K562 (cell line): ENCODE results near the gene MRPL55. TPM values are rescaled to one million over a fixed set of nuclear protein-coding genes. Genes with fewer than 3 reads are reported as not detected.

ENCODE experiments used
- TCFL5 ChIP-seq: fragments of 250-450 bp; sonication (Bioruptor Pico); conservative IDR thresholded peaks from 2 replicates; pipeline ENCODE4 v1.6.1; 2021; ENCODE audit warnings: mild to moderate bottlenecking, moderate library complexity, matching md5 sums
- ZC3H4 ChIP-seq: sonication (generic); formaldehyde crosslinking; IDR thresholded peaks from 2 replicates; pipeline ENCODE4 v1.9.0; 2021; ENCODE audit warnings: missing genetic modification reagents, borderline replicate concordance
- polyA plus RNA-seq, 8 experiments: library from polyadenylated mRNA; depleted of rRNA in 4 of 8; stranded (reverse) in 5 of 8; unstranded in 3 of 8; fragments of >200 nt; fragmentation: Nextera tagmentation in 2 of 8; fragmentation: Illumina TruSeq in 1 of 8; extraction: Ambion mirVana in 2 of 8; extraction: Trizol in 1 of 8; gene quantifications; 2 replicates each; pipeline versions ENCODE4 v1.2.1 to v1.2.3, GENCODE V29; 2011 to 2014; ENCODE audit warnings: inconsistent platforms in 1 of 8, missing spikeins in 1 of 8
- total RNA-seq, 7 experiments: library from RNA; depleted of rRNA in 6 of 7; stranded (reverse); fragments of >200 nt in 6 of 7; fragmentation: Illumina TruSeq in 2 of 7; extraction: Trizol in 2 of 7; gene quantifications; 2 replicates each; pipeline versions ENCODE4 v1.2.1 to v1.2.3, GENCODE V29; 2011 to 2021; ENCODE audit warnings: low replicate concordance in 1 of 7
- TF ChIP-seq, protein P1 (sequence below): fragments of 450-650 bp; IDR thresholded peaks from 2 replicates; pipeline ENCODE4 v1.6.1; 2016; ENCODE audit warnings: mild to moderate bottlenecking, moderate library complexity
- TF ChIP-seq, protein P2 (sequence below): fragments of 250-450 bp; sonication (Bioruptor Pico); IDR thresholded peaks from 2 replicates; pipeline ENCODE4 v1.9.0; 2021; ENCODE audit warnings: mild to moderate bottlenecking, inconsistent platforms

MRPL55 gene
- total and polyA plus RNA-seq, 9 of the 15 experiments (the other 6 are each of a cell fraction or from before 2014, with no cell fraction given), result 34.9 to 228 (median 81.0) TPM

DNA sequence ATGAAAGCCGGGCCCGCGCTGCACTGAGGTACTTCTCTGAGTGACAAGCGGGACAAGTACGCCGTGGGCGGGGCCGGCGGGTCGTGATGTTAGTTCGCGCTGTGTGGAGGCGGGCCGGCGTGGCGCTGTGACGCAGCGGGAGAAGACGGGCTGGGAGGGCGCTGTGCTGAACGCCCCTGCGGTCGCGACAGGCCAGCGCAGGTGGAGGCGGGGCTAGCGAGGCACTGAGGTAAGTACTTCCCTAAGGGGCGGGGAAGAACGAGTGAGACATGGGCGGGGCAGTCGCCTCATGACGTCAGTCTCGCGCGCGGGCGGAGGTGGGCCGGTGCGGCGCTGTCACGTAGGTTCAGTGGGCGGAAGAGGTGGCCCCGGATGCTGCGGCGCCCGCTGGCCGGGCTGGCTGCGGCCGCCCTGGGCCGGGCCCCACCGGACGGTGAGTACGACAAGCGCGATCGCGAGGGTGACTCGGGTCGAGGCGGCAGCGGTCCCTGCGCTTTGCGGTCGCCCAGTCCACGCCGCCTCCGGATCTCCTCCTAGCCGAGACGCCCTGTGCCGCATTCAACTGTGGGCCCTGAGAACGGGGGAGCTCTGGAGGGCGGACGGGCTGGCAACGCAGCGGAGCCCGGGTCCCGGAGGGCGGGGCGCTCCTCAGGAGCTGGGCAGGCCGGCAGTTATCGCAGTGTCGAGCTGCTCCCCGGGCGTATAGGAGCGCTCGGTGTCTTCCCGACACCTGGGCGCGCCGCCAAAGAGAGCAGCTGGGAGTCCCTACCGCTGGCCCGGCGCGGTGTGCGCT, 31.0 kb upstream of the MRPL55 start, which contains the start of gene GUK1 (continued):
- TF ChIP-seq, protein P1, sequence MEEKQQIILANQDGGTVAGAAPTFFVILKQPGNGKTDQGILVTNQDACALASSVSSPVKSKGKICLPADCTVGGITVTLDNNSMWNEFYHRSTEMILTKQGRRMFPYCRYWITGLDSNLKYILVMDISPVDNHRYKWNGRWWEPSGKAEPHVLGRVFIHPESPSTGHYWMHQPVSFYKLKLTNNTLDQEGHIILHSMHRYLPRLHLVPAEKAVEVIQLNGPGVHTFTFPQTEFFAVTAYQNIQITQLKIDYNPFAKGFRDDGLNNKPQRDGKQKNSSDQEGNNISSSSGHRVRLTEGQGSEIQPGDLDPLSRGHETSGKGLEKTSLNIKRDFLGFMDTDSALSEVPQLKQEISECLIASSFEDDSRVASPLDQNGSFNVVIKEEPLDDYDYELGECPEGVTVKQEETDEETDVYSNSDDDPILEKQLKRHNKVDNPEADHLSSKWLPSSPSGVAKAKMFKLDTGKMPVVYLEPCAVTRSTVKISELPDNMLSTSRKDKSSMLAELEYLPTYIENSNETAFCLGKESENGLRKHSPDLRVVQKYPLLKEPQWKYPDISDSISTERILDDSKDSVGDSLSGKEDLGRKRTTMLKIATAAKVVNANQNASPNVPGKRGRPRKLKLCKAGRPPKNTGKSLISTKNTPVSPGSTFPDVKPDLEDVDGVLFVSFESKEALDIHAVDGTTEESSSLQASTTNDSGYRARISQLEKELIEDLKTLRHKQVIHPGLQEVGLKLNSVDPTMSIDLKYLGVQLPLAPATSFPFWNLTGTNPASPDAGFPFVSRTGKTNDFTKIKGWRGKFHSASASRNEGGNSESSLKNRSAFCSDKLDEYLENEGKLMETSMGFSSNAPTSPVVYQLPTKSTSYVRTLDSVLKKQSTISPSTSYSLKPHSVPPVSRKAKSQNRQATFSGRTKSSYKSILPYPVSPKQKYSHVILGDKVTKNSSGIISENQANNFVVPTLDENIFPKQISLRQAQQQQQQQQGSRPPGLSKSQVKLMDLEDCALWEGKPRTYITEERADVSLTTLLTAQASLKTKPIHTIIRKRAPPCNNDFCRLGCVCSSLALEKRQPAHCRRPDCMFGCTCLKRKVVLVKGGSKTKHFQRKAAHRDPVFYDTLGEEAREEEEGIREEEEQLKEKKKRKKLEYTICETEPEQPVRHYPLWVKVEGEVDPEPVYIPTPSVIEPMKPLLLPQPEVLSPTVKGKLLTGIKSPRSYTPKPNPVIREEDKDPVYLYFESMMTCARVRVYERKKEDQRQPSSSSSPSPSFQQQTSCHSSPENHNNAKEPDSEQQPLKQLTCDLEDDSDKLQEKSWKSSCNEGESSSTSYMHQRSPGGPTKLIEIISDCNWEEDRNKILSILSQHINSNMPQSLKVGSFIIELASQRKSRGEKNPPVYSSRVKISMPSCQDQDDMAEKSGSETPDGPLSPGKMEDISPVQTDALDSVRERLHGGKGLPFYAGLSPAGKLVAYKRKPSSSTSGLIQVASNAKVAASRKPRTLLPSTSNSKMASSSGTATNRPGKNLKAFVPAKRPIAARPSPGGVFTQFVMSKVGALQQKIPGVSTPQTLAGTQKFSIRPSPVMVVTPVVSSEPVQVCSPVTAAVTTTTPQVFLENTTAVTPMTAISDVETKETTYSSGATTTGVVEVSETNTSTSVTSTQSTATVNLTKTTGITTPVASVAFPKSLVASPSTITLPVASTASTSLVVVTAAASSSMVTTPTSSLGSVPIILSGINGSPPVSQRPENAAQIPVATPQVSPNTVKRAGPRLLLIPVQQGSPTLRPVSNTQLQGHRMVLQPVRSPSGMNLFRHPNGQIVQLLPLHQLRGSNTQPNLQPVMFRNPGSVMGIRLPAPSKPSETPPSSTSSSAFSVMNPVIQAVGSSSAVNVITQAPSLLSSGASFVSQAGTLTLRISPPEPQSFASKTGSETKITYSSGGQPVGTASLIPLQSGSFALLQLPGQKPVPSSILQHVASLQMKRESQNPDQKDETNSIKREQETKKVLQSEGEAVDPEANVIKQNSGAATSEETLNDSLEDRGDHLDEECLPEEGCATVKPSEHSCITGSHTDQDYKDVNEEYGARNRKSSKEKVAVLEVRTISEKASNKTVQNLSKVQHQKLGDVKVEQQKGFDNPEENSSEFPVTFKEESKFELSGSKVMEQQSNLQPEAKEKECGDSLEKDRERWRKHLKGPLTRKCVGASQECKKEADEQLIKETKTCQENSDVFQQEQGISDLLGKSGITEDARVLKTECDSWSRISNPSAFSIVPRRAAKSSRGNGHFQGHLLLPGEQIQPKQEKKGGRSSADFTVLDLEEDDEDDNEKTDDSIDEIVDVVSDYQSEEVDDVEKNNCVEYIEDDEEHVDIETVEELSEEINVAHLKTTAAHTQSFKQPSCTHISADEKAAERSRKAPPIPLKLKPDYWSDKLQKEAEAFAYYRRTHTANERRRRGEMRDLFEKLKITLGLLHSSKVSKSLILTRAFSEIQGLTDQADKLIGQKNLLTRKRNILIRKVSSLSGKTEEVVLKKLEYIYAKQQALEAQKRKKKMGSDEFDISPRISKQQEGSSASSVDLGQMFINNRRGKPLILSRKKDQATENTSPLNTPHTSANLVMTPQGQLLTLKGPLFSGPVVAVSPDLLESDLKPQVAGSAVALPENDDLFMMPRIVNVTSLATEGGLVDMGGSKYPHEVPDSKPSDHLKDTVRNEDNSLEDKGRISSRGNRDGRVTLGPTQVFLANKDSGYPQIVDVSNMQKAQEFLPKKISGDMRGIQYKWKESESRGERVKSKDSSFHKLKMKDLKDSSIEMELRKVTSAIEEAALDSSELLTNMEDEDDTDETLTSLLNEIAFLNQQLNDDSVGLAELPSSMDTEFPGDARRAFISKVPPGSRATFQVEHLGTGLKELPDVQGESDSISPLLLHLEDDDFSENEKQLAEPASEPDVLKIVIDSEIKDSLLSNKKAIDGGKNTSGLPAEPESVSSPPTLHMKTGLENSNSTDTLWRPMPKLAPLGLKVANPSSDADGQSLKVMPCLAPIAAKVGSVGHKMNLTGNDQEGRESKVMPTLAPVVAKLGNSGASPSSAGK, result no peak
- TF ChIP-seq, protein P2, sequence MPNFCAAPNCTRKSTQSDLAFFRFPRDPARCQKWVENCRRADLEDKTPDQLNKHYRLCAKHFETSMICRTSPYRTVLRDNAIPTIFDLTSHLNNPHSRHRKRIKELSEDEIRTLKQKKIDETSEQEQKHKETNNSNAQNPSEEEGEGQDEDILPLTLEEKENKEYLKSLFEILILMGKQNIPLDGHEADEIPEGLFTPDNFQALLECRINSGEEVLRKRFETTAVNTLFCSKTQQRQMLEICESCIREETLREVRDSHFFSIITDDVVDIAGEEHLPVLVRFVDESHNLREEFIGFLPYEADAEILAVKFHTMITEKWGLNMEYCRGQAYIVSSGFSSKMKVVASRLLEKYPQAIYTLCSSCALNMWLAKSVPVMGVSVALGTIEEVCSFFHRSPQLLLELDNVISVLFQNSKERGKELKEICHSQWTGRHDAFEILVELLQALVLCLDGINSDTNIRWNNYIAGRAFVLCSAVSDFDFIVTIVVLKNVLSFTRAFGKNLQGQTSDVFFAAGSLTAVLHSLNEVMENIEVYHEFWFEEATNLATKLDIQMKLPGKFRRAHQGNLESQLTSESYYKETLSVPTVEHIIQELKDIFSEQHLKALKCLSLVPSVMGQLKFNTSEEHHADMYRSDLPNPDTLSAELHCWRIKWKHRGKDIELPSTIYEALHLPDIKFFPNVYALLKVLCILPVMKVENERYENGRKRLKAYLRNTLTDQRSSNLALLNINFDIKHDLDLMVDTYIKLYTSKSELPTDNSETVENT (CRISPR knock-in tag), result peak; percentile 40; the same call in 1 of the 2 replicates
- no peak for TF ChIP-seq ZC3H4 (CRISPR knock-in tag)
- no peak for TF ChIP-seq TCFL5 (CRISPR knock-in tag)
- TF ChIP-seq, all 486 proteins: peak for 168
